PC-9 (cell line): ENCODE data around the gene EP400.

Source experiments
- EZH2 ChIP-seq: fragments of 200-600 bp; sonication (generic); IDR thresholded peaks from 2 replicates; pipeline ENCODE4 v1.8.0; 2017; ENCODE audit warnings: antibody characterized with exemption, low read depth
- TF ChIP-seq, protein P1 (sequence below): fragments of 200-600 bp; sonication (generic); conservative IDR thresholded peaks from 2 replicates; pipeline ENCODE4 v1.6.1; 2017; ENCODE audit warnings: mixed run types, antibody characterized with exemption, mild to moderate bottlenecking, moderate library complexity

DNA sequence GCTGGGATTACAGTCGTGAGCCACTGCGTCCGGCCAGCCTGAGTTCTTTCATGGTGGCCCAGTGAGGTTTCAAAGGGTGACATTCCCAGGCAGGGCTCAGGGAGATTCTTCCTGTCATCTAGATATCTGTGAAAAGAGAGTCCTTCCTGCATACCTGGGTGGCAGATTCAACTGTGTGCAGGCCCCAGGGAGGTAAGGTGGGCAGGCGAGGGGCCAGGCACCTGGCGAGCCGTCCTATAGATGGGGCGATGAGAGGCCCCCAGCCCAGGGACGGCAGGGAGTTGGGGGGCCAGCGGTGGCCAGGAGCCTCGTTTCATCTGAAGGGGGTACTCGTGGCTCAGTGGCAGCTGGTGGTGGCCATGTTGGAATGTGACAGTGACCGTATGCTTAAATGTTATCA is 7.1 kb upstream of the EP400 start:
- TF ChIP-seq, protein P1, sequence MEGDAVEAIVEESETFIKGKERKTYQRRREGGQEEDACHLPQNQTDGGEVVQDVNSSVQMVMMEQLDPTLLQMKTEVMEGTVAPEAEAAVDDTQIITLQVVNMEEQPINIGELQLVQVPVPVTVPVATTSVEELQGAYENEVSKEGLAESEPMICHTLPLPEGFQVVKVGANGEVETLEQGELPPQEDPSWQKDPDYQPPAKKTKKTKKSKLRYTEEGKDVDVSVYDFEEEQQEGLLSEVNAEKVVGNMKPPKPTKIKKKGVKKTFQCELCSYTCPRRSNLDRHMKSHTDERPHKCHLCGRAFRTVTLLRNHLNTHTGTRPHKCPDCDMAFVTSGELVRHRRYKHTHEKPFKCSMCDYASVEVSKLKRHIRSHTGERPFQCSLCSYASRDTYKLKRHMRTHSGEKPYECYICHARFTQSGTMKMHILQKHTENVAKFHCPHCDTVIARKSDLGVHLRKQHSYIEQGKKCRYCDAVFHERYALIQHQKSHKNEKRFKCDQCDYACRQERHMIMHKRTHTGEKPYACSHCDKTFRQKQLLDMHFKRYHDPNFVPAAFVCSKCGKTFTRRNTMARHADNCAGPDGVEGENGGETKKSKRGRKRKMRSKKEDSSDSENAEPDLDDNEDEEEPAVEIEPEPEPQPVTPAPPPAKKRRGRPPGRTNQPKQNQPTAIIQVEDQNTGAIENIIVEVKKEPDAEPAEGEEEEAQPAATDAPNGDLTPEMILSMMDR, result no peak
- no peak for TF ChIP-seq EZH2
